HG03095 (cell line): Measurements from ENCODE around the gene LSM5.
"Not testable (repeated sequence)": the region's sequence is repeated elsewhere in the genome, so short reads cannot be mapped to it uniquely, and the experiment has no call there.

Experiments
- ATAC-seq: cut with Tn5 transposase; IDR thresholded peaks from one replicate; pipeline ENCODE4 v1.9.1; 2021; ENCODE audit warnings: moderate library complexity; ENCODE audit not compliant: unreplicated experiment

Gene LSM5

GRCh38 chr7:32506266-32507054, 16.3 kb upstream of the LSM5 start:
- no peak for ATAC-seq

GRCh38 chr7:32502728-32503127, 12.5 kb upstream of the LSM5 start:
- ATAC-seq: no peak

GRCh38 chr7:32501522-32501921, 11.3 kb upstream of the LSM5 start:
- ATAC-seq: no peak

GRCh38 chr7:32500922-32501341, 10.8 kb upstream of the LSM5 start:
- ATAC-seq: peak; percentile 68

- not testable (repeated sequence) for ATAC-seq
Measured at GRCh38 chr7:32500216-32500615, 10.0 kb upstream of the LSM5 start.

- not testable (repeated sequence) for ATAC-seq
Measured at GRCh38 chr7:32499755-32500154, 9.6 kb upstream of the LSM5 start.

- no peak for ATAC-seq
Measured at GRCh38 chr7:32496052-32496813, 6.1 kb upstream of the LSM5 start.

GRCh38 chr7:32495298-32496051, 5.3 kb upstream of the LSM5 start, which contains the start of gene AVL9:
Gene AVL9 (plus strand): TSS chr7:32495489. CDS start chr7:32495710, 221 bp downstream.
- peak; percentile 97 for ATAC-seq

- peak; percentile 2 for ATAC-seq
Measured at GRCh38 chr7:32494946-32495297, 4.7 kb upstream of the LSM5 start.

GRCh38 chr7:32489788-32490126, 423 bp downstream of the LSM5 start:
- no peak for ATAC-seq

GRCh38 chr7:32481921-32482320, 8.3 kb downstream of the LSM5 start:
- no peak for ATAC-seq

GRCh38 chr7:32481176-32481575, 9.0 kb downstream of the LSM5 start:
- no peak for ATAC-seq

- ATAC-seq: no peak
Measured at GRCh38 chr7:32479574-32480200, 10.5 kb downstream of the LSM5 start.

GRCh38 chr7:32477649-32477980, 12.6 kb downstream of the LSM5 start:
- no peak for ATAC-seq

GRCh38 chr7:32476816-32477648, 13.1 kb downstream of the LSM5 start:
- no peak for ATAC-seq

GRCh38 chr7:32474008-32474407, 16.2 kb downstream of the LSM5 start:
- no peak for ATAC-seq

- ATAC-seq: no peak
Measured at GRCh38 chr7:32472015-32472414, 18.2 kb downstream of the LSM5 start.

GRCh38 chr7:32470871-32471270, 19.3 kb downstream of the LSM5 start:
- no peak for ATAC-seq

GRCh38 chr7:32470004-32470403, 20.2 kb downstream of the LSM5 start:
- ATAC-seq: not testable (repeated sequence)

GRCh38 chr7:32464641-32465416, 25.4 kb downstream of the LSM5 start:
- ATAC-seq: not testable (repeated sequence)
